GM12801 (cell line): ENCODE measurements around the gene DCLK2.

ENCODE experiments used
- TF ChIP-seq, protein P1 (sequence below): IDR thresholded peaks from one replicate; pipeline ENCODE4 v1.5.1; 2011; ENCODE audit warnings: control low read depth; ENCODE audit not compliant: insufficient read length; ENCODE audit errors: extremely low read depth

Gene DCLK2

DNA sequence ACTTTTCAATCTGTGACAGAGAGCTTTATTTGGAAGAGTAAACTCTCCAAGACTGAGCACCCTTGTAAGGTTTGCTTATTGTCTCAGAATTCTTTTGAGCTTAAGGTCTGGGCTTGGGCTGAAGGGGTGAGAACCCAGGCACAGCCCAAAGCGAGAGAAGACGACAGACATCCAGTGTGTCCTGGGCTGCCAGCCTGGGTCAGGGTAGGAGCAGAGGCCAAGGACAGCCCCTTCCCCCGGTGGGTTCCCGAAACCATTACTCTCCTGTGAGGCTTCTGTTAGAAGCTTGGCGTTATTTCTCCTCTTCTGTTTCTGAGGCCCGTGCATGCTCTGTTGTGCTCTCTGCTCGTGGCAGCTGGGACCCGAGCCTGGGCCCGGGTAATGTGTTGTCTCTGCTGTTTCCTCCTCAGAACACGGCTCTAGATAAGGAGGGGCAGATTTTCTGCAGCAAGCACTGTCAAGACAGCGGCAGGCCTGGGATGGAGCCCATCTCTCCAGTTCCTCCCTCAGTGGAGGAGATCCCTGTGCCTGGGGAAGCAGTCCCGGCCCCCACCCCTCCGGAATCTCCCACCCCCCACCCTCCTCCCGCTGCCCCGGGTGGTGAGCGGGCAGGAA is 177.5 kb downstream of the DCLK2 start:
- TF ChIP-seq, protein P1, sequence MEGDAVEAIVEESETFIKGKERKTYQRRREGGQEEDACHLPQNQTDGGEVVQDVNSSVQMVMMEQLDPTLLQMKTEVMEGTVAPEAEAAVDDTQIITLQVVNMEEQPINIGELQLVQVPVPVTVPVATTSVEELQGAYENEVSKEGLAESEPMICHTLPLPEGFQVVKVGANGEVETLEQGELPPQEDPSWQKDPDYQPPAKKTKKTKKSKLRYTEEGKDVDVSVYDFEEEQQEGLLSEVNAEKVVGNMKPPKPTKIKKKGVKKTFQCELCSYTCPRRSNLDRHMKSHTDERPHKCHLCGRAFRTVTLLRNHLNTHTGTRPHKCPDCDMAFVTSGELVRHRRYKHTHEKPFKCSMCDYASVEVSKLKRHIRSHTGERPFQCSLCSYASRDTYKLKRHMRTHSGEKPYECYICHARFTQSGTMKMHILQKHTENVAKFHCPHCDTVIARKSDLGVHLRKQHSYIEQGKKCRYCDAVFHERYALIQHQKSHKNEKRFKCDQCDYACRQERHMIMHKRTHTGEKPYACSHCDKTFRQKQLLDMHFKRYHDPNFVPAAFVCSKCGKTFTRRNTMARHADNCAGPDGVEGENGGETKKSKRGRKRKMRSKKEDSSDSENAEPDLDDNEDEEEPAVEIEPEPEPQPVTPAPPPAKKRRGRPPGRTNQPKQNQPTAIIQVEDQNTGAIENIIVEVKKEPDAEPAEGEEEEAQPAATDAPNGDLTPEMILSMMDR: no peak

DNA sequence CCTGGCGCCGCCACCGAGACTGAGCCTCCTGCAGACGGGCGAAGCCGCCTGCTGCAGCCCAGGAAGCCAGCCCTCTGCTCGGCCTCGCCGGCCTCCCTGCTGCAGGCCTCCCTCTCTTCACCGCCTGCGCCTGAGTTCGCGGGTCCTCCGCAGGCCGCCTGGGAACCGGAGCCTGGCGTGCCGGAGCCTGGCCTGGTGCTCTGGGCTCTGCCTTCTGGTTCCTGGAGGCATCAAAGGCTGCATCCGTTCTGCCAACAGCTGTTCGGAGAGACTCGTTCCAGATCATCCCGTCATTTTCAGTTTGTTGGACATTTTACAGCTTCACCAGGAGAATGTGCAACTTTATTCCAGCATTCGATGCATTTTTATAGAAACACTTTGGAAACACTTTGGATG is 178.0 kb downstream of the DCLK2 start:
- TF ChIP-seq, protein P1: no peak

DNA sequence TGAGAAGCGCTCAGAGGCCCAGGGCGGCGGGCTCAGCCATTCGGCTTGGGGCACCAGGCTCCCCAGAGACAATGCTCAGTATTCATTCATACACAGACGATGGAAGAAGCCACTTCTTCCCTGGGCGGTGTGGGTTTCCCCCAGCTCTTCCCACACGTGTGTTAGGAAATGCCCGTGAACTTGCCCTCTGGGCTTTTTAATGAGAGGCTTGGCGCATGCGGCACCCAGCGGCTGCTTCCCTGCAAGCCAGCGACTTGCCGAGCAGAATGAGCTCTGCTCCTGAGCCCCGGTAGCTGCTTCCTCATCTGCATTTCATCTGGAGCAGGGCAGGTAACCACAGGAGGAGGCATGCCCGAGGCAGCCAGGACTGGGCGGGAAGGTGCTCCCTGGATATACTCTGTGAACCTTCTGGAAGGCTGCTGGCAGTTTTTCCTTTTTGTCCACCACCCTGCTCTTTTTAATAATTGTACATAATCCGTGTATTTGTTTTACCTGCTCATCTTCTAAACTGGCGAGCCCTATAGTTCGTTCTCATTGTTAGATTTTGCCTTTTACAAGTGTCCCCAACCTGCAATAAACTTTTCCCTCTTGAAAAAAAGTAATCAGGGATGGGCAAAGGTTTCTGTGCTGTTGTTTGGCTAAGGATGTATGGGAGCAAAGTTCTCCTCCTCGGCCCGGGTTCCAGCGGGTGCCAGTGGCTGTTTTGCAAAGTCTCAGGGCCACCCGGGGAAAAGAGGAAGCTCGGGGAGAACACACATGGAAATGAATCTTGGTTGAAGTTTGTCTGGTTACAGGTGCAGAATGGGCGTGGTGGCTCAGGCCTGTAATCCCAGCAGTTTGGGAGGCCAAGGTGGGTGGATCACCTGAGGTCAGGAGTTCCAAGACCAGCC is 178.8 kb downstream of the DCLK2 start:
- TF ChIP-seq, protein P1: no peak

DNA sequence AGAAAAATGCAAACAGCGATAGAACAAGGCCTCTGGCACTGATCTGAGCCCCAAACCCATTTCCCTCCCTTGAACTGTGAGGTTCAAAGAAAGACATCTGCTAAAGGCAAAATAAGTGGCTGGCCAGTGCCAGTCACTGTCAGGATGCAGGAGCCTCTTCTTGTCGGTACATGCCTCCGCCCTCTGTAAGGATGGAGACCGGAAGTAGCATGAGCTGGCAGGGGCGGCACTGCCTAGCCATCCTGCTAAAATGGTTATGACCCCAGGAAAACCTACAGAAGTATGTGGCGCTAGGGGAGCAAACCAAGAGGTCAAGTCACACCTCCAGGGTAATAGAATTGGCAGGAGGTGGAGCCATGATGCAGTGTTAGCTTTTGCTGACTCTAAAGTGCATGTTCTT is 180.3 kb downstream of the DCLK2 start:
- TF ChIP-seq, protein P1: no peak

DNA sequence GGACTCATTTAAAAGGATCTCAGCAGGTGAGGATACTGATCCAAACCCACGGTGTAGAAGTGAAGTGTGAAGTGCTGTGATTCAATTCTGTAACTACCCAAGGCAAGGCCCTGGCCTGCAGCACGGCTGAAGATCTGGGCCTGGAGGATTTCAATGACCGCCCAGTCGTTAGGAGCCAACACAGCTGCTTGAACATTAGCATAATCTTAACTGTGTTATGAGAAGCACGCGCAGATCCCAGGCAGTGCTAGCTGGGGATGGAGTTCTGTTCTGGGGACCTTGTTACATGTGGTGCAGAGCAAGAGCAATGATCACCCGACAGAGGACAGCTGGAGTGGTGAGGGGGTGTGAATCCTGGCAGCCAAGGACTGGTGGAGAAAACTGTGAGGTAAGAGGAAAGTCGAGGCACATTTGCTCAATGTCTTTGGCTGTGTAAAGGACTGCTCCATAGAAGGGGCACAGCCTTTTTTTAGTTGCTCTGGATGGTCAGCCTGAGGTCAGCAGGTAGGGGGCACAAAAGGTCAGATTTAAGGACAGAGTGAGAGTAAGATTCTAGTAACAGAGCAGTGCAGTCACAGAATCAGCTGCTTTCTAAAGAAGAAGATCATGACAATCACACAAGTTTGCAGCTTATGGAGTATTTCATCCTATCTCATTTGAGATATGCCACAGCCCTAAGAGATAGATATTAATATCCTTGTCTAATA is 181.8 kb downstream of the DCLK2 start:
- TF ChIP-seq, protein P1: no peak

DNA sequence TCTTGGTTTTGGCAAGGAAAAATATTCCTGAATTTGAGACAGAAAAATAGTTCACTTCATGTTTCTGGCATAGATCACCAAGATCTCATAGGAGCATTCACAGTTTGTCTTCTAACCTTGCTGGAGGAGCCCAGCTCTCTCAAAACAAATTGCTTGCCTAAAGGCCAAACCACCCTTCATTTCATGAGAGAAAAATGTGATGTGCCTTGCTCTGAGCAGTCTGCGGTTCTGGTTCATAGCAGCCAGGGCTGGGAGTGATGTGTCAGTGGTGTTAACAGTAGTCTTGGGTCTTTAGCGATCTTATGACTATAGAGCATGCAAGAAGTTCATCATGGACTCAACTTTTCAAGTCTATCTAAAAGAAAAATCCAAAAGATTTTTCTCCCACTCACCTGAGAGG is 183.3 kb downstream of the DCLK2 start:
- TF ChIP-seq, protein P1: no peak

DNA sequence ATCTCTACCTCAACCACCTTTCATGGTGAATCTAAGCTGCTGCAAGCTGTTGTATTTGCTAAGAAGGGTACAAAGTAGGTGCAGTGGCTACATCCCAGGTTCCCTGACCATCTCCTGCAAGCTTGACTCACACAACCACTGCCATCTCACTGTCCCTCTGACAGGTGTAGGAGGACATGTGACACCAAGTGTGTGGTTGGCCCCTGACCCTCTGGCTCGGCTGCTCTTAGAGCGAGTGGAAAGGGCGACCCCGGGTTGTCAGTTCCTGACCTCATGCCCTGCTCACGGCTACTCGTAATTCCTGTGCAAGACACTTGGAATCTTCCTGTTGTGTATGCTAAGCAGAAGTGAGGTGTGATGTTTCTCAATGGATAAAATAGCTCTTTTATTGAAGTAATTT is 184.4 kb downstream of the DCLK2 start:
- TF ChIP-seq, protein P1: no peak
